ENCODE data around the gene CERS6.

DNA sequence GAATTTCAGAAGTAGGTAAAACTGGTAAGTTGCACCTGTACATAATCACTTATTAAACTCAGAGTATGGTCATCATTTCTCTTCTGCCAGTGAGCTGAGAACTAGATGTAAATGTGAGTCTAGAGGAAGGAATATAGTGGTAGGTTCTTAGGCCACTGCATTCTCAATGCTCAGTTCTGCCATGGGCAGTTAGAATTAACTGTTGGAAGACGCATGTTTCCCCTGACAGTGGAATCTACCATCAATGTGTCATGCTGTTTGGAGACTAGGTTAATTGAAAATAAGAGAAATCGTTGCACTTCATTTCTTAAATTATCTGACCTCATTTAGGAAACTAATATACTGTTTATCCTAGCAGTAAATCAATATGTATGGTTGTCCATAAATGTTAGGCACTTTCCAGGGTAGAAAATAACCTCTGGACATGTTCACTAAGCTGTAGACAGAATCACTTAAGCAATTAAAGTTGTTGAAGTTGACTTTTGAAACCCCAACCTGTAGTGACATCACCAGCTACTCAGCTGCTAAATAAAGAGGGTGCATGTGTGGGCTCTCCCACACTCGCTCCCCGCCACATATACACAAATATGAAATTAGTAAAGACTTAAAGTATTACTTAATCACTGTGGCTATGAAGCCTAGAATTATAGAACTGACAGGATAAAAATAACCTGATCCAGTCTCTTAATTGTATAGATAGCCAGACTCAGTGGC is 254.8 kb downstream of the CERS6 start:
- TF ChIP-seq POLR2AphosphoS5 (IDR thresholded peaks at IDR 0.05) (no peak), POLR2A (IDR thresholded peaks at IDR 0.05) (no peak), CTCF (IDR thresholded peaks at IDR 0.05 in 8 of 11, conservative IDR thresholded peaks at IDR 0.05 in 3 of 11) (no peak)

Measured in spleen (tissue), 7 donors.